ENCODE measurements around the gene ZBTB33. TPM values are rescaled to one million over a fixed set of nuclear protein-coding genes. Genes with fewer than 3 reads are reported as not detected.

ZBTB33 gene, protein sequence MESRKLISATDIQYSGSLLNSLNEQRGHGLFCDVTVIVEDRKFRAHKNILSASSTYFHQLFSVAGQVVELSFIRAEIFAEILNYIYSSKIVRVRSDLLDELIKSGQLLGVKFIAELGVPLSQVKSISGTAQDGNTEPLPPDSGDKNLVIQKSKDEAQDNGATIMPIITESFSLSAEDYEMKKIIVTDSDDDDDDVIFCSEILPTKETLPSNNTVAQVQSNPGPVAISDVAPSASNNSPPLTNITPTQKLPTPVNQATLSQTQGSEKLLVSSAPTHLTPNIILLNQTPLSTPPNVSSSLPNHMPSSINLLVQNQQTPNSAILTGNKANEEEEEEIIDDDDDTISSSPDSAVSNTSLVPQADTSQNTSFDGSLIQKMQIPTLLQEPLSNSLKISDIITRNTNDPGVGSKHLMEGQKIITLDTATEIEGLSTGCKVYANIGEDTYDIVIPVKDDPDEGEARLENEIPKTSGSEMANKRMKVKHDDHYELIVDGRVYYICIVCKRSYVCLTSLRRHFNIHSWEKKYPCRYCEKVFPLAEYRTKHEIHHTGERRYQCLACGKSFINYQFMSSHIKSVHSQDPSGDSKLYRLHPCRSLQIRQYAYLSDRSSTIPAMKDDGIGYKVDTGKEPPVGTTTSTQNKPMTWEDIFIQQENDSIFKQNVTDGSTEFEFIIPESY
- polyA plus RNA-seq (2013): 23.3 TPM

DNA sequence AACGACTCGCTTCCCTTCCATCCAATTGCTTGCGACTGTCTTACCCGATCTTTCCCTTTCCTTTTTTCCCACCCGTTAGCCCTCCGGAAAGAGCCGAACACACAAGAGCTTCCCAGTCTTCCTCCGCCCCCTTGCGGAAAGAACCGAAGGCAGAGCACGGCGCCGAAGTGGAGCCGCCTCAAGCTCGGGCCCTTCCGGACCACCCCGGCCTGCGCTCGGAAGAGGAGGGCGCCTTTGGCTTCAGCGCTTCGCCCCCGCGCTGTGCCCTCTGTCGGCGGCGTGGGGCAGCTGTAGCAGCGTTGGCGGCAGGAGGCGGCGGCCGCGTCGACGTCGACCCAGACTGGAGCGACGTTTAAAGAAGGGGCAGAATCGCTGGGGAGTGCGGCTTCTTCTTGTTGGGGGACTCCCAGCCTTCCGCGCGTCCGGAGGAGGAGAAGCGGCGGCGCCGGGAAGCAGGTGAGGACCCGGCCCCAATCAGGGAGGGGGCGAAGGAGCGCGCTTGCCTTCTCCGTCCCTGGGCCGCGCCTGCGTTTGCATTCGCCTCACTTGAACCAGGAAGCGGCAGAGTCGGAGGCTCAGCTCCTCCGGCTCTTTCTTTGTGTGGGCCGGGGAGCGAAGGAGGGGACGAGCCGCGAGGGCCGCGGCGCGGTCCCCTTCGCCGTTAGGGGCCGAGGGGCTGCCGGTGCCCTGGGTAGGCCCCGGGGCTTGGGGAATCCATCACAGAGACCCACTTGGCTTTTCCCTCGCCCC lies at the start of gene ZBTB33:
TSS of gene ZBTB33 (plus strand) at position 291 of the 750 bp plus-strand sequence. CDS start 2,604 bp downstream, outside the sequence.
- POLR2A ChIA-PET: no interaction called here
- peak; percentile 91 to 93 (median 93) for DNase-seq
- peak within 1 kb of the TSS; percentile 81 to 90 for H3K27ac ChIP-seq (ENCODE audit: insufficient read depth in 1 of 2, low read depth in 1 of 2, low read length in 2 of 2, poor library complexity in 1 of 2, severe bottlenecking in 2 of 2)
- 45% methylated on average over 62 of the region's 75 CpGs for WGBS (ENCODE audit: insufficient coverage)
- H3K9me3 ChIP-seq (ENCODE audit: control extremely low read depth in 1 of 5, control insufficient read depth in 4 of 5, insufficient read depth in 2 of 5, low read depth in 1 of 5, low read length in 4 of 5): no peaks in the 10 kb centered on the region
- peaks cover 0 to 10% (median 0%) of the 10 kb centered on the region in 5 experiments for H3K27me3 ChIP-seq (replicated peaks in 2 of 5; ENCODE audit: control insufficient read depth in 4 of 5, insufficient read depth in 5 of 5, low read length in 4 of 5)
- peak within 1 kb of the TSS; percentile 57 to 91 (median 75) for H3K4me3 ChIP-seq (ENCODE audit: control insufficient read depth in 1 of 7, extremely low read depth in 1 of 7, insufficient read depth in 4 of 7, low read depth in 2 of 7, low read length in 6 of 7)
- peaks cover 0 to 13% (median 7%) of the 10 kb centered on the region in 4 experiments for H3K36me3 ChIP-seq (ENCODE audit: control insufficient read depth in 4 of 4, insufficient read depth in 4 of 4, low read length in 3 of 4)
- CTCF ChIA-PET: interaction anchor here (1.0 to 1.6 kb wide), 6 partner anchors 10 to 59 kb away, joined by 3 to 12 read pairs (median 4); no protein-coding TSS in a partner anchor
- H3K4me1 ChIP-seq (ENCODE audit: control extremely low read depth in 1 of 4, control insufficient read depth in 4 of 4, insufficient read depth in 4 of 4, low read length in 3 of 4): peaks cover 0 to 5% (median 2%) of the 10 kb centered on the region in 4 experiments

- Histone ChIP-seq H3K4me3 (ENCODE audit: control insufficient read depth in 1 of 7, extremely low read depth in 1 of 7, insufficient read depth in 4 of 7, low read depth in 2 of 7, low read length in 6 of 7) (no peak overlapping the region), H3K9me3 (ENCODE audit: control extremely low read depth in 1 of 5, control insufficient read depth in 4 of 5, insufficient read depth in 2 of 5, low read depth in 1 of 5, low read length in 4 of 5) (no peaks in the 10 kb centered on the region), H3K4me1 (ENCODE audit: control extremely low read depth in 1 of 4, control insufficient read depth in 4 of 4, insufficient read depth in 4 of 4, low read length in 3 of 4) (no peaks in the 10 kb centered on the region), H3K36me3 (ENCODE audit: control insufficient read depth in 4 of 4, insufficient read depth in 4 of 4, low read length in 3 of 4) (no peaks in the 10 kb centered on the region), H3K27ac (ENCODE audit: insufficient read depth in 1 of 2, low read depth in 1 of 2, low read length in 2 of 2, poor library complexity in 1 of 2, severe bottlenecking in 2 of 2) (no peak overlapping the region), H3K27me3 (replicated peaks in 2 of 5; ENCODE audit: control insufficient read depth in 4 of 5, insufficient read depth in 5 of 5, low read length in 4 of 5) (peaks cover 0 to 14% (median 0%) of the 10 kb centered on the region in 5 experiments)
- ChIA-PET CTCF (no interaction called here), POLR2A (no interaction called here)
- DNase-seq: no peak
- WGBS (ENCODE audit: insufficient coverage): 91% methylated on average over 10 of the region's 11 CpGs
Observed at GRCh38 chrX:120200851-120201250, 49.8 kb upstream of the ZBTB33 start.

DNA sequence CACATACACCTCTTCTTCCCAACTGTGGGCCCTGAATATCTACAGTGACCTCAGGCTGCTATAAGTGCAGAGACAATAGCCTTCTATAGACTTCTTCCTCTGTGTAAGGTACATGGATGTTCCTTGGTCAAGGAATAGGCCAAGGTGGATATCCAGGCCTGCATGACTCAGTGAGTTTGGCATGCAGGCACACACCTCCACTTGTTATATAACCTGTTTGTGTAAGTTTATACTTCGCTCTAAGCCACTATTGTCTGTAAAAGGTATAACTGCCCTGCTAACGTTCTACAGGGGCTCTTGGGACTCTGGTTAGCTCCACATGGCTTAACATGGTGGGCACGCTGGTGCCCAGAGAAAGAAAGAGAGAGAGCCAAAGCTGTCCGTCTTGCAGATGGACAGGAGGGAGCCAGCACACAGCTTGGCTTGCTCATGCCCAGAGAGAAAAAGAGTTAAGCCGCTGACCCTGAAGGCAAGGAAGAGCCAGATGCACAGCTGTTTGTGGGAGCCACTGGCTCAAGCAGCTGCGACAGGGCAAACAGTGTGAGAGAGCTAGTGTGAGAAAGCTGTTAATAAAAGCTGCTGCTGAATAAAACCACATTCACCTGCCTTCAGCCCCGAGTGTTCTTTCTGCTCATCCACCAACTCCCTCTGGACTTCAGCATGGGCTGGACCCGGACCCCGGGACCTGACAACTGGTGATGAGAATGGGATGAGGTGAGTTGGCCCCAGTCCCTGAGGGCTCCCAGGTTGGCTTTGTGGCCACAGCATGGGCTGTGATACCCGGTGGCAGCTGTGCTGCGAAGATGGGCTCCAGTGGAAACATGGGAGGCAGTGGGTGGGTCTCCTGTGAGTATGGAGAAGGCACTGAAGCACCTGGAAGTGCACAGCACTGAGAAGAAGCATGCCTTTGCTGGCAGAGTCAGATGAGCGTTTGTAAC lies 44.5 kb upstream of the ZBTB33 start:
- ChIA-PET POLR2A (no interaction called here), CTCF (interaction anchor here (1.3 kb wide), 1 partner anchor 22 kb away, joined by 3 read pairs; no protein-coding TSS in a partner anchor)
- Histone ChIP-seq H3K9me3 (ENCODE audit: control extremely low read depth in 1 of 5, control insufficient read depth in 4 of 5, insufficient read depth in 2 of 5, low read depth in 1 of 5, low read length in 4 of 5) (no peaks in the 10 kb centered on the region), H3K4me3 (ENCODE audit: control insufficient read depth in 1 of 7, extremely low read depth in 1 of 7, insufficient read depth in 4 of 7, low read depth in 2 of 7, low read length in 6 of 7) (no peak overlapping the region), H3K36me3 (ENCODE audit: control insufficient read depth in 4 of 4, insufficient read depth in 4 of 4, low read length in 3 of 4) (no peaks in the 10 kb centered on the region), H3K27ac (ENCODE audit: insufficient read depth in 1 of 2, low read depth in 1 of 2, low read length in 2 of 2, poor library complexity in 1 of 2, severe bottlenecking in 2 of 2) (no peak overlapping the region), H3K27me3 (replicated peaks in 2 of 5; ENCODE audit: control insufficient read depth in 4 of 5, insufficient read depth in 5 of 5, low read length in 4 of 5) (peaks cover 0 to 9% (median 0%) of the 10 kb centered on the region in 5 experiments), H3K4me1 (ENCODE audit: control extremely low read depth in 1 of 4, control insufficient read depth in 4 of 4, insufficient read depth in 4 of 4, low read length in 3 of 4) (no peaks in the 10 kb centered on the region)
- WGBS (ENCODE audit: insufficient coverage): 74% methylated on average over 8 of the region's 12 CpGs
- no peak for DNase-seq

DNA sequence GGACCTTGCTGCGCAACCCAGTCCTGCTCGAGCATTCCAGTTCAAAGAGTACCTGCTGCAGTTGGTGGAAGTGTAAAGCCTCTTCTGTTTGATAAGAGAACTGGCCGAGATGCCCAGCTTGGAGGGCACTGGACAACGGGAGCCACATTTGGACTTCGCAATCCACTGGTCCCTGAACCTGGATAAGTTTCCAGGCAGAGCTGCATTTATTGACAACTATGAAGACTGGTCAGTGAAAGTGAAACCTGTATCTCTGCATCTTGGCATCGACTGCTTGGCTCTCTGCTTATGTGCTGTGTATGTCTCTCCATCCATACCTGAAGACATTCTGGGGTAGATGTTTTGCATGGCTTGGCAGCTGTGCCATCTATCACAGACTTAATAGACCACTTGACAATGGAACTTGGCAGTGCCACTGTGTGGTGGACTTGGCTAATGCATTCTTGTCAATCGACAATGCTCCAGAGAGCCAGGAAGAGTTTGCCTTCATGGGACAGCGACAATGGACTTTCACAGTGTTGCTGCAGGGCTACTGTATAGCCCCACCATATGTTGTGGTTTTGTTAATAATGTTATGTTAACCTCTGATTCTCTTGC lies 43.5 kb upstream of the ZBTB33 start:
- H3K27ac ChIP-seq (ENCODE audit: insufficient read depth in 1 of 2, low read depth in 1 of 2, low read length in 2 of 2, poor library complexity in 1 of 2, severe bottlenecking in 2 of 2): no peak overlapping the region
- H3K36me3 ChIP-seq (ENCODE audit: control insufficient read depth in 4 of 4, insufficient read depth in 4 of 4, low read length in 3 of 4): no peaks in the 10 kb centered on the region
- H3K4me3 ChIP-seq (ENCODE audit: control insufficient read depth in 1 of 7, extremely low read depth in 1 of 7, insufficient read depth in 4 of 7, low read depth in 2 of 7, low read length in 6 of 7): no peak overlapping the region
- ChIA-PET CTCF (interaction anchor here (1.3 kb wide), 1 partner anchor 21 kb away, joined by 3 read pairs; no protein-coding TSS in a partner anchor), POLR2A (no interaction called here)
- peaks cover 0 to 9% (median 0%) of the 10 kb centered on the region in 5 experiments for H3K27me3 ChIP-seq (replicated peaks in 2 of 5; ENCODE audit: control insufficient read depth in 4 of 5, insufficient read depth in 5 of 5, low read length in 4 of 5)
- 88% methylated on average over 8 of the region's 8 CpGs for WGBS (ENCODE audit: insufficient coverage)
- no peaks in the 10 kb centered on the region for H3K4me1 ChIP-seq (ENCODE audit: control extremely low read depth in 1 of 4, control insufficient read depth in 4 of 4, insufficient read depth in 4 of 4, low read length in 3 of 4)
- no peak for DNase-seq
- no peaks in the 10 kb centered on the region for H3K9me3 ChIP-seq (ENCODE audit: control extremely low read depth in 1 of 5, control insufficient read depth in 4 of 5, insufficient read depth in 2 of 5, low read depth in 1 of 5, low read length in 4 of 5)

GRCh38 chrX:120213438-120214265 lies 37.0 kb upstream of the ZBTB33 start:
- 3% methylated on average over 4 of the region's 8 CpGs for WGBS (ENCODE audit: insufficient coverage)
- DNase-seq: peak; percentile 57 to 81 (median 74)
- Histone ChIP-seq H3K36me3 (ENCODE audit: control insufficient read depth in 4 of 4, insufficient read depth in 4 of 4, low read length in 3 of 4) (no peaks in the 10 kb centered on the region), H3K27ac (ENCODE audit: insufficient read depth in 1 of 2, low read depth in 1 of 2, low read length in 2 of 2, poor library complexity in 1 of 2, severe bottlenecking in 2 of 2) (no peak overlapping the region), H3K4me3 (ENCODE audit: control insufficient read depth in 1 of 7, extremely low read depth in 1 of 7, insufficient read depth in 4 of 7, low read depth in 2 of 7, low read length in 6 of 7) (no peak overlapping the region), H3K9me3 (ENCODE audit: control extremely low read depth in 1 of 5, control insufficient read depth in 4 of 5, insufficient read depth in 2 of 5, low read depth in 1 of 5, low read length in 4 of 5) (no peaks in the 10 kb centered on the region), H3K27me3 (replicated peaks in 2 of 5; ENCODE audit: control insufficient read depth in 4 of 5, insufficient read depth in 5 of 5, low read length in 4 of 5) (no peaks in the 10 kb centered on the region), H3K4me1 (ENCODE audit: control extremely low read depth in 1 of 4, control insufficient read depth in 4 of 4, insufficient read depth in 4 of 4, low read length in 3 of 4) (no peaks in the 10 kb centered on the region)
- ChIA-PET POLR2A (interaction anchor here (0.5 to 0.6 kb wide), 2 partner anchors 12 to 333 kb away, joined by 3 read pairs; no protein-coding TSS in a partner anchor), CTCF (interaction anchor here (0.8 to 2.1 kb wide), 10 partner anchors 9 to 237 kb away, joined by 3 to 6 read pairs (median 3); no protein-coding TSS in a partner anchor)

Data from common myeloid progenitor, CD34-positive (primary cell).